Activated CD4-positive, alpha-beta T cell treated with anti-CD3 and anti-CD28 coated beads for 36 hours (primary cell): ENCODE data around the gene TMCC1. TPM values are rescaled to one million over a fixed set of nuclear protein-coding genes. Genes with fewer than 3 reads are reported as not detected.
A peak's percentile ranks its signal among the peaks of the same experiment; 100 is the strongest.
"Not testable (repeated sequence)": the region's sequence is repeated elsewhere in the genome, so short reads cannot be mapped to it uniquely, and the experiment has no call there.

Experiments
- ATAC-seq: fragments of 200-7000 bp; cut with Tn5 transposase; one replicate; pipeline ENCODE4 v1.10.0; 2021; ENCODE audit warnings: mild to moderate bottlenecking, moderate library complexity
- CTCF ChIA-PET: fragments of 350-600 bp; sonication (Branson Sonifier 250); formaldehyde crosslinking; loops from one replicate; lab custom pipeline; 2021; ENCODE audit warnings: antibody characterized with exemption; lab: Charles Lee
- POLR2A ChIA-PET: fragments of 350-600 bp; sonication (Branson Sonifier 250); formaldehyde crosslinking; loops from one replicate; lab custom pipeline; 2021; ENCODE audit warnings: antibody characterized with exemption, inconsistent platforms; lab: Charles Lee
- DNase-seq: peaks from one replicate; pipeline ENCODE4 v3.0.0-alpha.2; 2020
- H3K27ac Mint-ChIP-seq: one replicate; pipeline ENCODE4 v1.8.0; 2021; ENCODE audit warnings: mixed read lengths
- H3K27me3 Mint-ChIP-seq: one replicate; pipeline ENCODE4 v1.8.0; 2021; ENCODE audit warnings: mixed read lengths
- H3K36me3 Mint-ChIP-seq: one replicate; pipeline ENCODE4 v1.8.0; 2021; ENCODE audit warnings: low read depth, mixed read lengths
- H3K4me1 Mint-ChIP-seq: one replicate; pipeline ENCODE4 v1.8.0; 2021; ENCODE audit warnings: mixed read lengths
- H3K4me3 Mint-ChIP-seq: one replicate; pipeline ENCODE4 v1.8.0; 2021; ENCODE audit warnings: mild to moderate bottlenecking, moderate library complexity, mixed read lengths
- H3K9me3 Mint-ChIP-seq: one replicate; pipeline ENCODE4 v1.8.0; 2021; ENCODE audit warnings: low read depth, mixed read lengths
- intact Hi-C, 2 experiments: fragments of 100-400 bp; cut with DNase I in 1 of 2; cut with micrococcal nuclease in 1 of 2; formaldehyde crosslinking; loops; one replicate each; pipeline versions ENCODE4 v1.14.2 to v1.15.1; 2022 to 2024; cut with DNase I, micrococcal nuclease
- total RNA-seq, 2 experiments: library from RNA; stranded (reverse); gene quantifications; one replicate each; pipeline ENCODE4 v1.2.3, GENCODE V29; 2021

Gene TMCC1
- total RNA-seq, 2 experiments from 2014 or later, result 14.8 to 17.3 TPM

GRCh38 chr3:129836381-129837064, 57.0 kb downstream of the TMCC1 start:
- POLR2A ChIA-PET, result no interaction called here
- intact Hi-C loops, result no loop called here

DNA sequence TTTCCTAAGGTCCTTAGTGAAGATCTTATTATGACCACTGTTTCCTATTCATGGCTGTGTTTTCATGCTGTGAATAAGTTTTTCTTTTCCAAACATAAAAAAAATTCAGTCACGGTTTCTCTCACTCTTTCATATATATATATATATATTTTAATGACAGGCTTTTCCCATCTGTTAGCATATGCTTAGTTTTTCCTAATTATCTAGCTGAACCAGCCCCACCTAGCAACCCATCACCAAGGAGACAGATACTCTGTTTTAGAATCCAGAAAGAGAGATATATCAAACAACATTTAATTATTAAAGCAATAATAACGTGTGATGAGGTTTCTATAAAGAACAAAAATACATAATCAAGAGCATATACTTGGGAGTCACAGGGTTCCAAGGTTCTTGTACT, 58.3 kb downstream of the TMCC1 start:
- DNase-seq, result no peak
- Mint-ChIP-seq H3K36me3 (peaks cover 2% of the 10 kb centered on the region), H3K27me3 (no peaks in the 10 kb centered on the region), H3K4me1 (peaks cover 11% of the 10 kb centered on the region), H3K9me3 (no peaks in the 10 kb centered on the region), H3K4me3 (no peak overlapping the region), H3K27ac (no peak overlapping the region)
- POLR2A ChIA-PET, result no interaction called here
- intact Hi-C loops, result no loop called here
- CTCF ChIA-PET, result interaction anchor here (1.6 kb wide), 1 partner anchor 10 kb away, joined by 7 read pairs; no protein-coding TSS in a partner anchor
- ATAC-seq, result no peak

More at GRCh38 chr3:129836381-129837064, 57.0 kb downstream of the TMCC1 start:
- Mint-ChIP-seq H3K4me1 (peaks cover 11% of the 10 kb centered on the region), H3K36me3 (peaks cover 11% of the 10 kb centered on the region), H3K4me3 (no peak overlapping the region), H3K27ac (no peak overlapping the region), H3K27me3 (no peaks in the 10 kb centered on the region), H3K9me3 (no peaks in the 10 kb centered on the region)
- ATAC-seq (no peak), DNase-seq (no peak)
- CTCF ChIA-PET, result interaction anchor here (0.6 to 1.2 kb wide), 3 partner anchors 11 to 326 kb away, joined by 3 to 4 read pairs (median 3); no protein-coding TSS in a partner anchor

DNA sequence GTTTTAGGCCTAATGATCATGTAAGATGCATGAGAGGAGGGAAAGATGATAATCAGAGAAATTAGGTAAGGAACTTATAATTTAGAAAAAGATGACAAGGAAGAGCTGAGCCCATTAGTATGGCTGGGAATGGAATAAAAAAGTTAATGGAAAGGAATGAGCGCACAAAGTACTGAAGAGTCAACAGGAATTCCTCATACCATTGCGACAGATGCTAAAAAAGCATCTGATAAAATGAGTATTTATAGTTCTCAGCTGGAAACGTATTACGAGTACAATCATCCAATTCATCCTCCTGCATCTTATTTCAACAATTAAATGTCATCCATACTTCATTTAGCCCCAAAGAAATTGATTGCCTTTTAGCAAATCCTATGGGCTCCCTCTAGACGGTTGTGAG, 58.9 kb downstream of the TMCC1 start:
- ChIA-PET POLR2A (no interaction called here), CTCF (interaction anchor here (1.6 kb wide), 1 partner anchor 9 kb away, joined by 7 read pairs; no protein-coding TSS in a partner anchor)
- peaks cover 11% of the 10 kb centered on the region for H3K4me1 Mint-ChIP-seq
- H3K36me3 Mint-ChIP-seq, result no peaks in the 10 kb centered on the region
- intact Hi-C loops, result no loop called here
- H3K27ac Mint-ChIP-seq, result no peak overlapping the region
- DNase-seq (no peak), ATAC-seq (no peak)
- H3K9me3 Mint-ChIP-seq, result no peaks in the 10 kb centered on the region
- no peak overlapping the region for H3K4me3 Mint-ChIP-seq
- no peaks in the 10 kb centered on the region for H3K27me3 Mint-ChIP-seq

DNA sequence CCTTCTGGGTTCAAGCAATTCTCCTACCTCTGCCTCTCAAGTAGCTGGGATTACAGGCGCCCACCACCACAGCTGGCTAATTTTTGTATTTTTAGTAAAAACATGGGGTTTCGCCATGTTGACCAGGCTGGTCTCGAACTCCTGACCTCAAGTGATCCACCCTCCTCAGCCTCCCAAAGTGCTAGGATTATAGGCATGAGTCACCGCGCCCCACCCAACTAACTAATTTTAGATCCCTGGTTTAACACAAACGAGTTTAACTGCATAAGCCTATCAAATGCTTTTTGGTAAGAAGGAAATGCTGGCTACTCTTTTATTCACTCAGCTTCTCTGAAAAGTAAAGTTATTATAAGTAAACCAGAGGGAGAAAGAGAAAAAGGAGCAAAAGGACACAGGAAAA, 61.6 kb downstream of the TMCC1 start:
- ATAC-seq, H3K27ac Mint-ChIP-seq, intact Hi-C loops, H3K4me3 Mint-ChIP-seq, DNase-seq, H3K9me3 Mint-ChIP-seq, H3K27me3 Mint-ChIP-seq, H3K36me3 Mint-ChIP-seq, POLR2A ChIA-PET: not testable (repeated sequence)
- peaks cover 15% of the 10 kb centered on the region for H3K4me1 Mint-ChIP-seq
- CTCF ChIA-PET, result interaction anchor here (1.0 to 2.0 kb wide), 4 partner anchors 10 to 743 kb away, joined by 3 to 6 read pairs (median 4); no protein-coding TSS in a partner anchor

DNA sequence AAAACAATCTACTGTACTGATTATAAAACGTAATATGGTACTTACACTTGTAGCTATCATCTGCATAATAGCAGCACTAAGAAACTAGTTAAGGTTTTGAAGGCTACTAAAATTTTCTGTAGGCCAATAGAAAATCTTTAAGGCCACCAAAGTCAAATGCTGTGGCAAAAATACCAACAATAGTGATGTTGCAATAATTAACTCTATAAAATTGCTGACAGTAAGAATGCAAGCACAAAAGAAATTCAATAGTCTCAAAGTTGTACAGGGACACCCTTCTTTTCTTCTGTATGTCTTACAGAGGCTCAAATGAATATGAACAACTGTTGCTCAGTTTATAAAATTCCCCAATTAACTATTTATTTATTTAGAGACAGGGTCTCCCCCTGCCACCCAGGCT, 62.0 kb downstream of the TMCC1 start:
- Mint-ChIP-seq H3K4me3 (no peak overlapping the region), H3K9me3 (no peaks in the 10 kb centered on the region), H3K36me3 (no peaks in the 10 kb centered on the region), H3K4me1 (peaks cover 13% of the 10 kb centered on the region), H3K27me3 (no peaks in the 10 kb centered on the region), H3K27ac (no peak overlapping the region)
- ChIA-PET POLR2A (no interaction called here), CTCF (interaction anchor here (1.0 to 2.0 kb wide), 4 partner anchors 9 to 743 kb away, joined by 3 to 6 read pairs (median 4); no protein-coding TSS in a partner anchor)
- intact Hi-C loops, result no loop called here
- DNase-seq (no peak), ATAC-seq (no peak)

- CTCF ChIA-PET, result interaction anchor here (0.5 to 1.8 kb wide), 9 partner anchors 50 to 1859 kb away, joined by 3 to 12 read pairs (median 3); no protein-coding TSS in a partner anchor
- Mint-ChIP-seq H3K27me3 (no peaks in the 10 kb centered on the region), H3K36me3 (no peaks in the 10 kb centered on the region), H3K9me3 (no peaks in the 10 kb centered on the region), H3K4me3 (no peak overlapping the region), H3K27ac (no peak overlapping the region), H3K4me1 (peaks cover 13% of the 10 kb centered on the region)
- POLR2A ChIA-PET, result no interaction called here
- DNase-seq (peak; percentile 40), ATAC-seq (peak; percentile 61)
- intact Hi-C loops, result loop anchor here (1.0 to 10.0 kb wide), 4 partner anchors 103 to 447 kb away; no protein-coding TSS in a partner anchor
These were observed 63.9 kb downstream of the TMCC1 start for GRCh38 chr3:129829640-129830039.

- H3K27me3 Mint-ChIP-seq, result no peaks in the 10 kb centered on the region
- H3K36me3 Mint-ChIP-seq, result no peaks in the 10 kb centered on the region
- intact Hi-C loops, result loop anchor here (2.0 to 10.0 kb wide), 3 partner anchors 105 to 445 kb away; no protein-coding TSS in a partner anchor
- CTCF ChIA-PET, result interaction anchor here (0.6 to 6.2 kb wide), 4 partner anchors 180 to 337 kb away, joined by 3 to 43 read pairs (median 4); no protein-coding TSS in a partner anchor
- DNase-seq, result peak; percentile 56
- H3K9me3 Mint-ChIP-seq, result no peaks in the 10 kb centered on the region
- no peak overlapping the region for H3K27ac Mint-ChIP-seq
- H3K4me3 Mint-ChIP-seq, result no peak overlapping the region
- peak; percentile 83 for ATAC-seq
- POLR2A ChIA-PET, result no interaction called here
- H3K4me1 Mint-ChIP-seq, result peaks cover 13% of the 10 kb centered on the region
These were observed 65.7 kb downstream of the TMCC1 start for GRCh38 chr3:129827765-129828164.

GRCh38 chr3:129824926-129825541, 68.5 kb downstream of the TMCC1 start:
- Mint-ChIP-seq H3K36me3 (no peaks in the 10 kb centered on the region), H3K27me3 (no peaks in the 10 kb centered on the region), H3K4me1 (peaks cover 13% of the 10 kb centered on the region), H3K27ac (no peak overlapping the region), H3K9me3 (no peaks in the 10 kb centered on the region), H3K4me3 (no peak overlapping the region)
- ChIA-PET POLR2A (interaction anchor here (0.5 kb wide), 1 partner anchor 15 kb away, joined by 3 read pairs; no protein-coding TSS in a partner anchor), CTCF (interaction anchor here (0.7 to 6.2 kb wide), 18 partner anchors 10 to 424 kb away, joined by 3 to 43 read pairs (median 4); no protein-coding TSS in a partner anchor)
- intact Hi-C loops, result loop anchor here (1.0 to 10.0 kb wide), 7 partner anchors 107 to 440 kb away; no protein-coding TSS in a partner anchor
- ATAC-seq (peak; percentile 45), DNase-seq (peak; percentile 65)

- no peak for ATAC-seq
- H3K4me3 Mint-ChIP-seq, result no peak overlapping the region
- peaks cover 3% of the 10 kb centered on the region for H3K36me3 Mint-ChIP-seq
- no peak for DNase-seq
- H3K4me1 Mint-ChIP-seq, result peaks cover 5% of the 10 kb centered on the region
- intact Hi-C loops, result loop anchor here in 1 of 2 experiments (10.0 kb wide), 1 partner anchor 438 kb away; no protein-coding TSS in a partner anchor
- POLR2A ChIA-PET, result no interaction called here
- no peaks in the 10 kb centered on the region for H3K9me3 Mint-ChIP-seq
- H3K27ac Mint-ChIP-seq, result no peak overlapping the region
- CTCF ChIA-PET, result interaction anchor here (0.6 to 6.2 kb wide), 7 partner anchors 10 to 598 kb away, joined by 3 to 43 read pairs (median 4); no protein-coding TSS in a partner anchor
- H3K27me3 Mint-ChIP-seq, result no peaks in the 10 kb centered on the region
These were observed 70.8 kb downstream of the TMCC1 start for GRCh38 chr3:129822679-129823078.

- Mint-ChIP-seq H3K4me1 (peaks cover under 1% of the 10 kb centered on the region), H3K4me3 (no peak overlapping the region), H3K27me3 (no peaks in the 10 kb centered on the region), H3K27ac (no peak overlapping the region), H3K36me3 (peaks cover 5% of the 10 kb centered on the region), H3K9me3 (no peaks in the 10 kb centered on the region)
- intact Hi-C loops, result loop anchor here in 1 of 2 experiments (10.0 kb wide), 1 partner anchor 437 kb away; no protein-coding TSS in a partner anchor
- CTCF ChIA-PET, result interaction anchor here (0.6 to 6.2 kb wide), 6 partner anchors 10 to 597 kb away, joined by 3 to 43 read pairs (median 6); no protein-coding TSS in a partner anchor
- ATAC-seq, result no peak
- POLR2A ChIA-PET, result no interaction called here
- no peak for DNase-seq
These were observed 71.3 kb downstream of the TMCC1 start for GRCh38 chr3:129822241-129822640.

GRCh38 chr3:129820587-129820986, 72.9 kb downstream of the TMCC1 start:
- no peaks in the 10 kb centered on the region for H3K27me3 Mint-ChIP-seq
- ChIA-PET POLR2A (no interaction called here), CTCF (no interaction called here)
- H3K4me1 Mint-ChIP-seq, result peaks cover 4% of the 10 kb centered on the region
- H3K4me3 Mint-ChIP-seq, result no peak overlapping the region
- no peak overlapping the region for H3K27ac Mint-ChIP-seq
- peaks cover 7% of the 10 kb centered on the region for H3K36me3 Mint-ChIP-seq
- intact Hi-C loops, result loop anchor here in 1 of 2 experiments (10.0 kb wide), 1 partner anchor 436 kb away; no protein-coding TSS in a partner anchor
- no peaks in the 10 kb centered on the region for H3K9me3 Mint-ChIP-seq
- DNase-seq (no peak), ATAC-seq (no peak)
